Trophoblast cell (in vitro differentiated cells and primary cell): Measurements from ENCODE around the gene P2RX5.

Source experiments
- DNase-seq, 2 donors: peaks; one replicate each; pipeline ENCODE4 v3.0.0-alpha.2; 2016
- H2AFZ ChIP-seq: 2 replicates; pipeline ENCODE4 v1.6.1; 2013; ENCODE audit warnings: low read length, moderate library complexity, mild to moderate bottlenecking; ENCODE audit not compliant: insufficient read depth, poor library complexity
- H2AK5ac ChIP-seq: 2 replicates; pipeline ENCODE4 v1.6.1; 2013; ENCODE audit warnings: mild to moderate bottlenecking, low read length
- H2BK120ac ChIP-seq: 2 replicates; pipeline ENCODE4 v1.6.1; 2013; ENCODE audit warnings: low read length, mild to moderate bottlenecking, moderate library complexity; ENCODE audit not compliant: insufficient read depth, poor library complexity
- H2BK12ac ChIP-seq: 2 replicates; pipeline ENCODE4 v1.6.1; 2013; ENCODE audit warnings: mild to moderate bottlenecking, low read length, moderate library complexity
- H2BK5ac ChIP-seq: 2 replicates; pipeline ENCODE4 v1.6.1; 2013; ENCODE audit warnings: low read length, low read depth, moderate library complexity, mild to moderate bottlenecking; ENCODE audit not compliant: poor library complexity
- H3K14ac ChIP-seq: 2 replicates; pipeline ENCODE4 v1.6.1; 2013; ENCODE audit warnings: mild to moderate bottlenecking, low read length
- H3K18ac ChIP-seq: 2 replicates; pipeline ENCODE4 v1.6.1; 2013; ENCODE audit warnings: mild to moderate bottlenecking, low read length
- H3K23ac ChIP-seq: 2 replicates; pipeline ENCODE4 v1.6.1; 2013; ENCODE audit warnings: low read length
- H3K27ac ChIP-seq: 2 replicates; pipeline ENCODE4 v1.5.1; 2013; ENCODE audit warnings: low read depth, mild to moderate bottlenecking, inconsistent platforms, low read length, moderate library complexity
- H3K27me3 ChIP-seq: 2 replicates; pipeline ENCODE4 v1.6.1; 2013; ENCODE audit warnings: inconsistent platforms, mild to moderate bottlenecking, low read length, moderate library complexity; ENCODE audit not compliant: insufficient read depth
- H3K36me3 ChIP-seq, 2 experiments: 1 replicate in 1 of 2; 2 replicates in 1 of 2; pipeline ENCODE4 v1.6.1; 2013; ENCODE audit warnings: low read length in 2 of 2, mild to moderate bottlenecking in 2 of 2, moderate library complexity in 1 of 2; ENCODE audit not compliant: insufficient read depth in 2 of 2, control insufficient read depth in 1 of 2
- H3K4ac ChIP-seq: 2 replicates; pipeline ENCODE4 v1.6.1; 2013; ENCODE audit warnings: low read depth, mild to moderate bottlenecking, low read length, moderate library complexity
- H3K4me1 ChIP-seq, 2 experiments: 1 replicate in 1 of 2; 2 replicates in 1 of 2; pipeline ENCODE4 v1.6.1; 2013; ENCODE audit warnings: low read length in 2 of 2, mild to moderate bottlenecking in 2 of 2, moderate library complexity in 1 of 2; ENCODE audit not compliant: insufficient read depth in 2 of 2, control insufficient read depth in 1 of 2
- H3K4me2 ChIP-seq: 2 replicates; pipeline ENCODE4 v1.6.1; 2013; ENCODE audit warnings: inconsistent platforms, mild to moderate bottlenecking, low read length, moderate library complexity
- H3K4me3 ChIP-seq: 2 replicates; pipeline ENCODE4 v1.5.1; 2013; ENCODE audit warnings: mild to moderate bottlenecking, low read depth, low read length, inconsistent platforms
- H3K79me1 ChIP-seq: one replicate; pipeline ENCODE4 v1.6.1; 2013; ENCODE audit warnings: low read length
- H3K79me2 ChIP-seq: 2 replicates; pipeline ENCODE4 v1.6.1; 2013; ENCODE audit warnings: low read length, mild to moderate bottlenecking; ENCODE audit not compliant: control insufficient read depth, insufficient read depth, poor library complexity
- H3K9ac ChIP-seq: 2 replicates; pipeline ENCODE4 v1.6.1; 2013; ENCODE audit warnings: mild to moderate bottlenecking, low read length
- H3K9me3 ChIP-seq: 2 replicates; pipeline ENCODE4 v1.6.1; 2013; ENCODE audit warnings: low read depth, mild to moderate bottlenecking, control low read depth, inconsistent platforms, low read length; ENCODE audit not compliant: insufficient read depth
- H4K12ac ChIP-seq: 2 replicates; pipeline ENCODE4 v1.6.1; 2013; ENCODE audit warnings: low read depth, mild to moderate bottlenecking, low read length, moderate library complexity
- H4K8ac ChIP-seq: 2 replicates; pipeline ENCODE4 v1.6.1; 2013; ENCODE audit warnings: low read depth, mild to moderate bottlenecking, low read length, moderate library complexity
- H4K91ac ChIP-seq: one replicate; pipeline ENCODE4 v1.6.1; 2013; ENCODE audit warnings: low read depth, mild to moderate bottlenecking, low read length, moderate library complexity
- WGBS: extraction: QIAGEN DNeasy Blood & Tissue Kit; methylation state at CpG from one replicate; pipeline ENCODE4 v1.1.7; 2013; ENCODE audit warnings: missing lambda C conversion rate; ENCODE audit not compliant: insufficient read length, insufficient coverage; ENCODE audit errors: extremely low coverage; 5-methylcytosine and 5-hydroxymethylcytosine counted together

The P2RX5 gene

DNA sequence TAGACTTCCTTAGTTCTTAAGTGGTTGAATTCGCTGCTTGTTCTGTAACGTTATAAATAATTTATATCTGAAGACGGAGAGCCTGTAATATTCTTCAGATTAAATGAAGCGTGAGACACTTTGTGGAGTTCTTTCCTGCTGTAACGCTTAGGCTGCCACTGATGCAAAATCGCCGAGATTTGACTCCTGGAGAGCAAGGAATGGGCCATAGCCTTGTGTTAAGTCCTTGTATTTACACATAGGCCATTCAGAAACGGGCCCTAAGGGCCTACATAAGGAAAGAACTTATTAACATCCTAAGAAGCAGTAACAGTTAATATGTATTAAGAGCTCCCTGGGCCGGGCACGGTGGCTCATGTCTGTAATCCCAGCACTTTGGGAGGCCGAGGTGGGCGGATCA lies 26.4 kb downstream of the P2RX5 start:
- Histone ChIP-seq H2BK120ac (no peak overlapping the region), H3K4me1 (peaks cover 11 to 18% of the 10 kb centered on the region in 2 experiments), H3K9ac (no peak overlapping the region), H2AFZ (no peak overlapping the region), H3K4me2 (peak overlapping the region; percentile 76), H3K14ac (no peak overlapping the region), H3K23ac (no peak overlapping the region), H3K18ac (no peak overlapping the region), H4K12ac (no peak overlapping the region), H3K9me3 (no peaks in the 10 kb centered on the region), H3K27ac (no peak overlapping the region), H2BK5ac (no peak overlapping the region), H4K91ac (no peak overlapping the region), H3K36me3 (peaks cover 15 to 17% of the 10 kb centered on the region in 2 experiments), H3K79me1 (peaks cover 15% of the 10 kb centered on the region), H4K8ac (no peak overlapping the region), H2AK5ac (no peak overlapping the region), H3K79me2 (peaks cover 23% of the 10 kb centered on the region), H3K4ac (peak overlapping the region; percentile 92), H3K27me3 (no peaks in the 10 kb centered on the region), H3K4me3 (no peak overlapping the region), H2BK12ac (no peak overlapping the region)
- WGBS: no CpG with 5 or more reads among the region's 12 CpGs
- no peak for DNase-seq

DNA sequence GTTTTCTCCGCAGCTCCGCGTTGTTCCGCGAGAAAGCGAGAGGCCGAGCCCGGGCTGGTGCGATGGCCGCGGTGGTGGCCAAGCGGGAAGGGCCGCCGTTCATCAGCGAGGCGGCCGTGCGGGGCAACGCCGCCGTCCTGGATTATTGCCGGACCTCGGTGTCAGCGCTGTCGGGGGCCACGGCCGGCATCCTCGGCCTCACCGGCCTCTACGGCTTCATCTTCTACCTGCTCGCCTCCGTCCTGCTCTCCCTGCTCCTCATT lies 26.9 kb downstream of the P2RX5 start:
- Histone ChIP-seq H3K4ac (peak overlapping the region; percentile 92), H3K79me1 (peaks cover 15% of the 10 kb centered on the region), H3K27ac (no peak overlapping the region), H3K23ac (no peak overlapping the region), H3K36me3 (peaks cover 21 to 22% of the 10 kb centered on the region in 2 experiments), H2BK5ac (peak overlapping the region; percentile 38), H3K4me2 (peak overlapping the region; percentile 76), H4K12ac (peak overlapping the region; percentile 91), H3K14ac (peak overlapping the region; percentile 78), H3K4me1 (peaks cover 7 to 15% of the 10 kb centered on the region in 2 experiments), H2BK12ac (no peak overlapping the region), H3K18ac (peak overlapping the region; percentile 76), H3K79me2 (peaks cover 23% of the 10 kb centered on the region), H3K4me3 (peak overlapping the region; percentile 97), H2BK120ac (peak overlapping the region; percentile 23), H2AFZ (peak overlapping the region; percentile 85), H4K8ac (peak overlapping the region; percentile 96), H2AK5ac (peak overlapping the region; percentile 50), H4K91ac (peak overlapping the region; percentile 69), H3K9me3 (no peaks in the 10 kb centered on the region), H3K9ac (peak overlapping the region; percentile 91), H3K27me3 (no peaks in the 10 kb centered on the region)
- no peak for DNase-seq
- no CpG with 5 or more reads among the region's 32 CpGs for WGBS

DNA sequence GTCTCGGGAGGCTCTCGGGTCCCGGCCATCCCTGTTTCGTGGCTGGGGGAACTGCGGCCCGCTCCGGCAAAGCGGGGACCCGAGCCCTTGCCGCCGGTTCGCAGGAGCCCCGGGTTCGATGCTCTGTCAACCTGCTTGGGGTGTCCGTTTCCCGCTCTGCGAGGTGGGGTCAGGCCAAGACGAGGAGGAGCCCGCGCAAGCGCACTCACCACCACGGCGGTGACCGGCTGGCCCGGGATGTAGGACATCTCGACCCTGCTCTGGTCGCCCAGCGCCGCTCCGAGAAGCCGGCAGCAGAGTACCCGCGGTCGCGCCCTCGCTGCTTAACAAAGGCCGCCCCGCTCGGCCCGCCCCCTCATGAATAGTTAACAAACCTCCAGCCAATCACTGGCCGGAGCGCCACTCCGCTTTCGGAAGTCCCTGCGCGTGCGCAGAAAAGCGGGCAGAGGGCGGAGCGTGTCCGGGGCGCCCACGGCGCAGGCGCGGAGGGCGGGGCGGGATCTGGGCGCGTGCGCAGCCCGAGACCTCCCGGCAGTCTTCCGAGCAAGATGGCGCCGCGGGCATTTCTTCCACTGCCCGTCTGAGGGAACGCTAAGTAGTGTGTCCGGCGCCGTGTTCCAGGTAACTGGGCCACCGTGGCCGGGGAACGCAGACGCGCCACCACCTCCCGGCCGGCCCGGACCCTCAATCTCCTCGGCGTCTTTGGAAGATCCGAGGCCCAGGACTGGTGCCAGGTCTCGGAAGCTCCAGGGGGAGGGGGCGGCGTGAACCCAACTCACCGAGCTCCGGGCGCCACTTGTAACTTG lies 27.5 kb downstream of the P2RX5 start, which contains the start of the genes EMC6 and TAX1BP3:
EMC6 (plus strand) TSS at position 534 of the 806 bp plus-strand sequence. CDS start 335 bp downstream, outside the sequence.
TAX1BP3 (minus strand) TSS at position 300 of the 806 bp plus-strand sequence; CDS start at position 248, 52 bp downstream.
- H3K14ac ChIP-seq: peak within 1 kb of the TSS; percentile 100
- peak within 1 kb of the TSS; percentile 92 for H3K9ac ChIP-seq
- WGBS: no CpG with 5 or more reads among the region's 89 CpGs
- H3K4me3 ChIP-seq: peak within 1 kb of the TSS; percentile 97
- H3K79me2 ChIP-seq: peaks cover 23% of the 10 kb centered on the region
- no peaks in the 10 kb centered on the region for H3K9me3 ChIP-seq
- peak within 1 kb of the TSS; percentile 100 for H2BK120ac ChIP-seq
- peaks cover 15% of the 10 kb centered on the region for H3K79me1 ChIP-seq
- H3K18ac ChIP-seq: peak within 1 kb of the TSS; percentile 100
- DNase-seq: peak; percentile 99 to 100
- H2AFZ ChIP-seq: peak within 1 kb of the TSS; percentile 95
- peak within 1 kb of the TSS; percentile 100 for H3K27ac ChIP-seq
- peak within 1 kb of the TSS; percentile 98 for H3K4ac ChIP-seq
- H4K8ac ChIP-seq: peak within 1 kb of the TSS; percentile 99
- H3K23ac ChIP-seq: no peak within 1 kb of the TSS
- no peaks in the 10 kb centered on the region for H3K27me3 ChIP-seq
- H4K91ac ChIP-seq: peak within 1 kb of the TSS; percentile 100
- H3K4me1 ChIP-seq: peaks cover 7 to 15% of the 10 kb centered on the region in 2 experiments
- H3K36me3 ChIP-seq: peaks cover 26 to 27% of the 10 kb centered on the region in 2 experiments
- peak within 1 kb of the TSS; percentile 100 for H2BK5ac ChIP-seq
- peak within 1 kb of the TSS; percentile 99 for H2AK5ac ChIP-seq
- H2BK12ac ChIP-seq: peak within 1 kb of the TSS; percentile 63
- peak within 1 kb of the TSS; percentile 78 for H3K4me2 ChIP-seq
- H4K12ac ChIP-seq: peak within 1 kb of the TSS; percentile 97

DNA sequence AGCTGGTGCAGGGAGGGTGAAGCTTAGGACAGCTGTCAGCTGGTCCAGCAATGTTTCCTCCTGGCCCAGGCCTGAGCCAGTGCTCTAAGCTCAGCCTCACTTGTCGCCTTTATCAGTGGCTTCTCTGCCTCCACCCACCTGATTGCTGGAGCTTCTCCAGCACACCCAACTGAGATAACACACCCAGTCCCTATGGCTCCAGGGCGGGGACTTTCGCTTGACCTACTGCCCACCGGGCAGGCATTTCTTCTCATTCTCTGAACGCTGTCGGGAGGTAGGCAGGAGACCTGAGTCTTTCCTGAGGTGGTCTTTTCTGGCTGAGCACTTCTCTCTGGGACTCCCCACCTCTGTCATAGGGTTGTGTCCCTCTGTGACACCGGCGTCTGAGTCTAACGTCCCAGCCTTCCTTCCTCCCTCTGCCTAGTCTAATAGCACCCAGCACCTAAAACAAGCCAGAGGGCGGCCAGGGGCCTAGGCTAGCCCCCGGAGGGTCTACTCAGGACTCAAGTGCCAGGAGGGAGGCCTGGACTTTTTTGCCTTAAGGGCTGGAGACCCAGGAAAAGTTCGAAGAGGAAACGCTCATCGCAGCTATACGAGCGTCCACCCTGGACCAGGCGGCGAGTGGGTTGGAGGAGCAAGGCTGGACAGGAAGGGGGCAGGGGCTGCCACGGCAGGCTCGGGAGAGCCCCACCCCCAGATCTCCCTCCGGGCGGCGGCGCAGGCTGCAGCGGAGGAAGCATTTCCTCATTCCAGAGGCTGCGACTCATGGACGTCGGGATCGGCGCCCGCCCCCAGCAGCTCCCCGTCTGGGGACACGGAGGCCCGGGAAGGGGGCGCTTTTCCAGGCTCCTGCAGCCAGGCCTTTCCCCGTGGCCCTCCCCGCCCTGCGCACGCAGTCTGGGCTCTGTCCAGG lies 28.3 kb downstream of the P2RX5 start:
- Histone ChIP-seq H2BK5ac (peak overlapping the region; percentile 100), H3K4me3 (peak overlapping the region; percentile 96), H2BK12ac (peak overlapping the region; percentile 63), H2AK5ac (peak overlapping the region; percentile 99), H2BK120ac (peak overlapping the region; percentile 100), H3K23ac (no peak overlapping the region), H3K9ac (peak overlapping the region; percentile 92), H3K4me1 (peaks cover 7 to 15% of the 10 kb centered on the region in 2 experiments), H3K79me1 (peaks cover 15% of the 10 kb centered on the region), H3K27ac (peak overlapping the region; percentile 100), H3K79me2 (peaks cover 23% of the 10 kb centered on the region), H3K4me2 (peak overlapping the region; percentile 78), H3K27me3 (no peaks in the 10 kb centered on the region), H3K14ac (peak overlapping the region; percentile 100), H3K36me3 (peaks cover 32 to 33% of the 10 kb centered on the region in 2 experiments), H3K9me3 (no peaks in the 10 kb centered on the region), H3K18ac (peak overlapping the region; percentile 100), H4K91ac (peak overlapping the region; percentile 100), H3K4ac (peak overlapping the region; percentile 98), H2AFZ (peak overlapping the region; percentile 95), H4K8ac (peak overlapping the region; percentile 99), H4K12ac (peak overlapping the region; percentile 97)
- peak; percentile 90 to 94 for DNase-seq
- whole genome bisulfite sequencing: no CpG with 5 or more reads among the region's 39 CpGs
